G401.6 (cell line): ENCODE measurements around the gene CADM3.

Experiments used
- FAIRE-seq: peaks from 2 replicates; lab custom pipeline; 2012; peaks lifted over from hg19 to GRCh38; lab: Jason Lieb, UNC

Gene CADM3

GRCh38 chr1:159175571-159175970, 4.2 kb downstream of the CADM3 start:
- no peak for FAIRE-seq

GRCh38 chr1:159177272-159177907, 6.0 kb downstream of the CADM3 start:
- no peak for FAIRE-seq

GRCh38 chr1:159179906-159180305, 8.5 kb downstream of the CADM3 start:
- no peak for FAIRE-seq

GRCh38 chr1:159180516-159180915, 9.1 kb downstream of the CADM3 start:
- FAIRE-seq: no peak

- FAIRE-seq: no peak
Observed at GRCh38 chr1:159181328-159182024, 10.1 kb downstream of the CADM3 start.

- FAIRE-seq: no peak
Observed at GRCh38 chr1:159184201-159184600, 12.8 kb downstream of the CADM3 start.

- FAIRE-seq: no peak
Observed at GRCh38 chr1:159185121-159185520, 13.7 kb downstream of the CADM3 start.

GRCh38 chr1:159187033-159187432, 15.6 kb downstream of the CADM3 start:
- no peak for FAIRE-seq

GRCh38 chr1:159187647-159188374, 16.4 kb downstream of the CADM3 start:
- FAIRE-seq: no peak

GRCh38 chr1:159188375-159188788, 17.0 kb downstream of the CADM3 start:
- FAIRE-seq: no peak

- FAIRE-seq: no peak
Observed at GRCh38 chr1:159190441-159190840, 19.0 kb downstream of the CADM3 start.

GRCh38 chr1:159196543-159196942, 25.1 kb downstream of the CADM3 start:
- no peak for FAIRE-seq

- no peak for FAIRE-seq
Observed at GRCh38 chr1:159197561-159198557, 26.4 kb downstream of the CADM3 start.

- no peak for FAIRE-seq
Observed at GRCh38 chr1:159199901-159200300, 28.5 kb downstream of the CADM3 start.

GRCh38 chr1:159200769-159201168, 29.4 kb downstream of the CADM3 start:
- no peak for FAIRE-seq

- FAIRE-seq: no peak
Observed at GRCh38 chr1:159201642-159202041, 30.2 kb downstream of the CADM3 start.

- FAIRE-seq: no peak
Observed at GRCh38 chr1:159203610-159204009, 32.2 kb downstream of the CADM3 start.

GRCh38 chr1:159204161-159205141, 33.0 kb downstream of the CADM3 start, which contains the start of gene ACKR1:
TSS of gene ACKR1 (plus strand) at chr1:159204875. CDS start at chr1:159204960, 85 bp downstream.
- FAIRE-seq: no peak

- FAIRE-seq: no peak
Observed at GRCh38 chr1:159205225-159205624, 33.8 kb downstream of the CADM3 start.

GRCh38 chr1:159206110-159206509, 34.7 kb downstream of the CADM3 start:
- no peak for FAIRE-seq

GRCh38 chr1:159207080-159207479, 35.7 kb downstream of the CADM3 start:
- FAIRE-seq: no peak
